ENCODE results near the gene ENAM.

DNA sequence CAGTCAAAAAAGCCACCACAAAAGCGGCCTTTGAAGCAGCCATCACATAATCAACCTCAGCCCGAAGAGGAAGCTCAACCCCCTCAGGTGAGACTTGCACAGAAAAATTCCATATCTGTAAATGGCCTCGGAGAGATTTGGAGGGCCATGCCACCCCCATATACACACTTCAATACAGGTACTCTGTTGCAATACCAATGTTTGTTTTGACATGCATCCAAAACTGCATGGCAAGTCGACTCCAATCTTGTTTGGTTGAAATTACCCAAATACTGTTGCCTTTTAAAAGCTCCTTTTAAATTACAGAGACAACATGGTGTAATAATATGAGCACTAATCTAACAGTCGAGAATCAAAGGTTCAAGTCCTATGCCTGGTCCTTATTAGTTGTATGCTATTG is 5.9 kb downstream of the ENAM start:
- TF ChIP-seq MAFK (IDR thresholded peaks at IDR 0.05; ENCODE audit: partially characterized antibody), result no peak
- TF ChIP-seq, protein P1, sequence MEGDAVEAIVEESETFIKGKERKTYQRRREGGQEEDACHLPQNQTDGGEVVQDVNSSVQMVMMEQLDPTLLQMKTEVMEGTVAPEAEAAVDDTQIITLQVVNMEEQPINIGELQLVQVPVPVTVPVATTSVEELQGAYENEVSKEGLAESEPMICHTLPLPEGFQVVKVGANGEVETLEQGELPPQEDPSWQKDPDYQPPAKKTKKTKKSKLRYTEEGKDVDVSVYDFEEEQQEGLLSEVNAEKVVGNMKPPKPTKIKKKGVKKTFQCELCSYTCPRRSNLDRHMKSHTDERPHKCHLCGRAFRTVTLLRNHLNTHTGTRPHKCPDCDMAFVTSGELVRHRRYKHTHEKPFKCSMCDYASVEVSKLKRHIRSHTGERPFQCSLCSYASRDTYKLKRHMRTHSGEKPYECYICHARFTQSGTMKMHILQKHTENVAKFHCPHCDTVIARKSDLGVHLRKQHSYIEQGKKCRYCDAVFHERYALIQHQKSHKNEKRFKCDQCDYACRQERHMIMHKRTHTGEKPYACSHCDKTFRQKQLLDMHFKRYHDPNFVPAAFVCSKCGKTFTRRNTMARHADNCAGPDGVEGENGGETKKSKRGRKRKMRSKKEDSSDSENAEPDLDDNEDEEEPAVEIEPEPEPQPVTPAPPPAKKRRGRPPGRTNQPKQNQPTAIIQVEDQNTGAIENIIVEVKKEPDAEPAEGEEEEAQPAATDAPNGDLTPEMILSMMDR (IDR thresholded peaks at IDR 0.05), result no peak
- TF ChIP-seq FOSB (CRISPR knock-in tag; IDR thresholded peaks at IDR 0.05), result no peak
- TF ChIP-seq EP300 (IDR thresholded peaks at IDR 0.05), result no peak
- no peak for TF ChIP-seq BHLHE40 (IDR thresholded peaks at IDR 0.05; ENCODE audit: low read depth, low read length)
- no peak for TF ChIP-seq HDAC2 (IDR thresholded peaks at IDR 0.05)
- TF ChIP-seq TP53 (CRISPR knock-in tag; IDR thresholded peaks at IDR 0.05), result no peak
- TF ChIP-seq, protein P2, sequence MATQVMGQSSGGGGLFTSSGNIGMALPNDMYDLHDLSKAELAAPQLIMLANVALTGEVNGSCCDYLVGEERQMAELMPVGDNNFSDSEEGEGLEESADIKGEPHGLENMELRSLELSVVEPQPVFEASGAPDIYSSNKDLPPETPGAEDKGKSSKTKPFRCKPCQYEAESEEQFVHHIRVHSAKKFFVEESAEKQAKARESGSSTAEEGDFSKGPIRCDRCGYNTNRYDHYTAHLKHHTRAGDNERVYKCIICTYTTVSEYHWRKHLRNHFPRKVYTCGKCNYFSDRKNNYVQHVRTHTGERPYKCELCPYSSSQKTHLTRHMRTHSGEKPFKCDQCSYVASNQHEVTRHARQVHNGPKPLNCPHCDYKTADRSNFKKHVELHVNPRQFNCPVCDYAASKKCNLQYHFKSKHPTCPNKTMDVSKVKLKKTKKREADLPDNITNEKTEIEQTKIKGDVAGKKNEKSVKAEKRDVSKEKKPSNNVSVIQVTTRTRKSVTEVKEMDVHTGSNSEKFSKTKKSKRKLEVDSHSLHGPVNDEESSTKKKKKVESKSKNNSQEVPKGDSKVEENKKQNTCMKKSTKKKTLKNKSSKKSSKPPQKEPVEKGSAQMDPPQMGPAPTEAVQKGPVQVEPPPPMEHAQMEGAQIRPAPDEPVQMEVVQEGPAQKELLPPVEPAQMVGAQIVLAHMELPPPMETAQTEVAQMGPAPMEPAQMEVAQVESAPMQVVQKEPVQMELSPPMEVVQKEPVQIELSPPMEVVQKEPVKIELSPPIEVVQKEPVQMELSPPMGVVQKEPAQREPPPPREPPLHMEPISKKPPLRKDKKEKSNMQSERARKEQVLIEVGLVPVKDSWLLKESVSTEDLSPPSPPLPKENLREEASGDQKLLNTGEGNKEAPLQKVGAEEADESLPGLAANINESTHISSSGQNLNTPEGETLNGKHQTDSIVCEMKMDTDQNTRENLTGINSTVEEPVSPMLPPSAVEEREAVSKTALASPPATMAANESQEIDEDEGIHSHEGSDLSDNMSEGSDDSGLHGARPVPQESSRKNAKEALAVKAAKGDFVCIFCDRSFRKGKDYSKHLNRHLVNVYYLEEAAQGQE (IDR thresholded peaks at IDR 0.05), result no peak
- no peak for TF ChIP-seq CBX8 (IDR thresholded peaks at IDR 0.05)
- no peak for TF ChIP-seq GATA3 (IDR thresholded peaks at IDR 0.05; ENCODE audit: borderline replicate concordance)
- no peak for TF ChIP-seq RAD21 (conservative IDR thresholded peaks at IDR 0.05 in 1 of 2, IDR thresholded peaks at IDR 0.05 in 1 of 2)
- TF ChIP-seq POLR2A (IDR thresholded peaks at IDR 0.05; ENCODE audit: low read length), result no peak
- TF ChIP-seq POLR2AphosphoS2 (conservative IDR thresholded peaks at IDR 0.05; ENCODE audit: low read length), result no peak
- TF ChIP-seq, protein P3, sequence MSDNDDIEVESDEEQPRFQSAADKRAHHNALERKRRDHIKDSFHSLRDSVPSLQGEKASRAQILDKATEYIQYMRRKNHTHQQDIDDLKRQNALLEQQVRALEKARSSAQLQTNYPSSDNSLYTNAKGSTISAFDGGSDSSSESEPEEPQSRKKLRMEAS (IDR thresholded peaks at IDR 0.05), result no peak
